Mesodermal cell (in vitro differentiated cells): ENCODE data around the gene C16orf90.
"Not testable (repeated sequence)": the region's sequence is repeated elsewhere in the genome, so short reads cannot be mapped to it uniquely, and the experiment has no call there.

Experiments
- H3K27ac ChIP-seq: 2 replicates; pipeline ENCODE4 v1.7.0; 2013; ENCODE audit warnings: mild to moderate bottlenecking, low read depth, low read length, moderate library complexity; ENCODE audit not compliant: severe bottlenecking
- H3K36me3 ChIP-seq: 2 replicates; pipeline ENCODE4 v1.7.1; 2013; ENCODE audit warnings: mild to moderate bottlenecking, low read length, moderate library complexity; ENCODE audit not compliant: control insufficient read depth, insufficient read depth
- H3K4me1 ChIP-seq: one replicate; pipeline ENCODE4 v1.7.1; 2013; ENCODE audit warnings: mild to moderate bottlenecking, low read length; ENCODE audit not compliant: insufficient read depth, control insufficient read depth, poor library complexity, severe bottlenecking
- H3K4me3 ChIP-seq: 2 replicates; pipeline ENCODE4 v1.7.0; 2013; ENCODE audit warnings: low read length, control low read depth, mild to moderate bottlenecking; ENCODE audit not compliant: insufficient read depth, poor library complexity, severe bottlenecking; ENCODE audit errors: extremely low read depth
- H3K9me3 ChIP-seq: 2 replicates; pipeline ENCODE4 v1.7.1; 2013; ENCODE audit warnings: mild to moderate bottlenecking, low read length, moderate library complexity; ENCODE audit not compliant: control insufficient read depth
- WGBS, 2 experiments: methylation state at CpG; one replicate each; pipeline ENCODE4 v1.1.5; 2013; ENCODE audit warnings: missing lambda C conversion rate in 2 of 2; ENCODE audit not compliant: insufficient coverage in 2 of 2; 5-methylcytosine and 5-hydroxymethylcytosine counted together

Gene C16orf90

DNA sequence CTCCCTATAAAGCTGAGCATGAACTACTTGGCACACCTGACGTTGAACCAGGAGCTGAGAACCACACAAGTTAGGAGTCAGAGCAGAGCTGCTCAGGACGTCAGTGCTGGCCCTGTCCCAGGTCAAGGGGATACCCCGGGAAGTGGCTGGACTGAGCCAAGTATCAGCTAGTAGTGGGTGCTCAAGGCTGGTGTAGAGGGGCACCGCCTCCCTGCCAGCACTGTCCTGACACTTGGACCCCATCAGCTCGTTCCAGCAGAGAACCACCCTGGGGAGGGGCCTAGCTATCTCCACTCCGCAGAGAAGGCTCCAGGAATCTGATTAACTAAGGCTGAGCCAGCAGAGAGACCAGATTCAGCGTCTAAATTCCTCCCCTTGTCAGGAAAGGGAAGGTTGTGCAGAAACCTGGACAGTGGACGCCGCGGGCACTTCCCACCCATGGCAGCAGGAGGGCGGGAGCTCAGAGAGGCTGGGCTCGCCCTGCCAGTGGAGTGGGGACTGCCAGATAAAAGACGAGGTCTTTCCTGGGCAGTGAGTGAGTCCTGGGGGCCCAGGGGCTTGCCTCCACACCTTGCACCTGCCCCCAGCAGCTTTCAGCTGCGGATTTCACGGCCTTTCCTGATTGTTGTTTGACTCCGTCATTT lies 21.0 kb downstream of the C16orf90 start:
- WGBS, 2 experiments: 94 to 96% methylated on average over 12 to 14 of the region's 16 CpGs
- no peaks in the 10 kb centered on the region for H3K9me3 ChIP-seq
- H3K4me1 ChIP-seq: no peaks in the 10 kb centered on the region
- no peak overlapping the region for H3K27ac ChIP-seq
- H3K4me3 ChIP-seq: no peak overlapping the region
- H3K36me3 ChIP-seq: peaks cover 48% of the 10 kb centered on the region

DNA sequence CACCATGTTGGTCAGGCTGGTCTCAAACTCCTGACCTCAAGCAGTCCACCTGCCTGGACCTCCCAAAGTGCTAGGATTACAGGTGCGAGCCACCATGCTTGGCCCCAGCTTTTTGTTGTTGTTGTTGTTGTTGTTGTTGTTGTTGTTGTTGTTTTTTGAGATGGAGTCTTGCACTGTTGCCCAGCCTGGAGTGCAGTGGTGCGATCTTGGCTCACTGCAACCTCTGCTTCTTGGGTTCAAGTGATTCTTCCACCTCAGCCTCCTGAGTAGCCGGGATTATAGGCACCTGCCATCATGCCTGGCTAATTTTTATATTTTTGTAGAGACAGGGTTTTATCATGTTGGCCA lies 21.7 kb downstream of the C16orf90 start:
- H3K9me3 ChIP-seq, H3K4me3 ChIP-seq, H3K27ac ChIP-seq, H3K4me1 ChIP-seq: not testable (repeated sequence)
- WGBS, 2 experiments: 54% methylated on average over 2 of the region's 3 CpGs; no CpG with 5 or more reads in 1 of the 2 experiments
- peaks cover 41% of the 10 kb centered on the region for H3K36me3 ChIP-seq

DNA sequence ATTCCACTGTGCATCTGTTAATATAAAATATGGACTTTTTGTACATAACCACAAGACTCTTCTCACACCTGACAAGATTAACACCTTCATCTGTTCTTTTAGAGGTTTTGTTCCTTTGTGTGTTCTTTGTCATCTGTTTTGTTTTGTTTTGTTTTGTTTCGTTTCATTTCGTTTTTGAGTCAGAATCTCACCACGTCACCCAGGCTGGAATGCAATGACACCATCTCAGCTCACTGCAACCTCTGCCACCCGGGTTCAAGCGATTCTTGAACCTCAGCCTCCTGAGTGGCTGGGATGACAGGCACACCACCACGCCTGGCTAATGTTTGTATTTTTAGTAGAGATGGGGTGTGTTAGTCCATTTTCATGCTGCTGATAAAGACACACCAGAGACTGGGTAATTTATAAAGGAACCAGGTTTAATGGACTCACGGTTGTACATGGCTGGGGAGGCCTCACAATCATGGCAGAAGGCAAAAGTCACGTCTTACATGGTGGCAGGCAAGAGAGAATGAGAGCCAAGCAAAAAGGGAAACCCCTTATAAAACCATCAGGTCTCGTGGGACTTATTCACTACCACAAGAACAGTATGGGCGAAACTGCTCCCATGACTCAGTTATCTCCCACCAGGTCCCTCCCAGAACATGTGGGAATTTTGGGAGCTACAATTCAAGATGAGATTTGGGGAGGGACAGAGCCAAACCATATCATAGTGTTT lies 22.3 kb downstream of the C16orf90 start:
- H3K4me3 ChIP-seq: no peak overlapping the region
- H3K27ac ChIP-seq: no peak overlapping the region
- H3K36me3 ChIP-seq: peaks cover 38% of the 10 kb centered on the region
- H3K4me1 ChIP-seq: no peaks in the 10 kb centered on the region
- H3K9me3 ChIP-seq: no peaks in the 10 kb centered on the region
- WGBS, 2 experiments: 84 to 88% methylated on average over 6 to 8 of the region's 10 CpGs

DNA sequence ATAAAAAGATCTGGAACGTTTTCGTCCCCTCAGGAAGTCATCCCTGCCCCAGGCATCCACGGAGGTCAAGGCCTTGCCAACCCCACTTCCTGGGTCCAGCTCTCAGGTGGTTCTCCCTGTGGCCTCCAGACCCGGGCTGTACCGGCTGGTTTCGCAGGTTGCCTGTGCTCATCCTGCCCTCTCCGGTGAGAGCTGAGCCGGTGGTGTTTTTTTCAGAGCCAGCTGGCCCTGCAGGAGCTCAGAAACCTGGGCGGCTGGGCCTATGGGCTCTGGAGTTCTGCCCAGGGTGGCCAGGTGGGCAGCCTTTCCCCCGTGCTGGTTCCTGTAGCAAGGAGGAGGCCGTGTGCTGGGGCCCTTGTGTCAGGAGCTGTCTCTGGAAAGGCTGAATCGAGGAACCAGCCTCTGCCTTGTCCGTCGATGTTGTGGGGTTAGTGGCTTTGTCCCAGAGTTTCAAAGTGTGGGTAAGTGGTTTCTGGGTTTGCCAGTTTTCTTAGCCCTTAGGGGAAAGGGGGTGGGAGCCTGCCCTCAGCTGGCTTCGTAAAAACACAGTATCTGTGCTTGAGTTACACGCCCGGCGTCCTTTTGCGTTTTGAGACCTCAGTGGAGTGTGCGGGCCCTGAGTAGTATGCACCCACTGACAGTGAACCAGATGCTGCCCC lies 23.6 kb downstream of the C16orf90 start:
- Histone ChIP-seq H3K4me1 (no peaks in the 10 kb centered on the region), H3K36me3 (peaks cover 49% of the 10 kb centered on the region), H3K9me3 (no peaks in the 10 kb centered on the region), H3K27ac (no peak overlapping the region), H3K4me3 (no peak overlapping the region)
- whole genome bisulfite sequencing, 2 experiments: 95 to 96% methylated on average over 16 to 19 of the region's 20 CpGs

DNA sequence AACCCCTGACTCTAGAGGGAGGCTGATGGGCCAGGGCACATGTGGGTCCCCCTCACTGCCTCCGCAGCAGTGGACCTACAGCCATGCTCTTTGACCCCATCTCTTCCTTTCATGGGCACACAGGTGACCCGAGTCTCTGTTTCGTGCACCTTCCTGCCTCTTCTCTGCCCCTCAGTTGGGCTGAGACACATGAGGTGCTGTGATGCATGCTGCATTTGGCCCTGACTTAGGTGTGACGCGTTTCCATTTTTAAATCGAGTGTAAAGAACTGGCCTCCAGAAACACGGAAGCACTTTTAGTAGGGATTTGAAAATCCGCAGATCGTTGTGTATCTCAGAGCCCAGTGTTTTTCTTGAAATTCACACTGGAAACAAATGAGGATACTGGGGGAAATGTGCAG lies 24.6 kb downstream of the C16orf90 start:
- 92% methylated on average over 8 to 9 of the region's 9 CpGs for WGBS, 2 experiments
- no peaks in the 10 kb centered on the region for H3K9me3 ChIP-seq
- no peak overlapping the region for H3K4me3 ChIP-seq
- no peaks in the 10 kb centered on the region for H3K4me1 ChIP-seq
- H3K27ac ChIP-seq: no peak overlapping the region
- peaks cover 49% of the 10 kb centered on the region for H3K36me3 ChIP-seq

DNA sequence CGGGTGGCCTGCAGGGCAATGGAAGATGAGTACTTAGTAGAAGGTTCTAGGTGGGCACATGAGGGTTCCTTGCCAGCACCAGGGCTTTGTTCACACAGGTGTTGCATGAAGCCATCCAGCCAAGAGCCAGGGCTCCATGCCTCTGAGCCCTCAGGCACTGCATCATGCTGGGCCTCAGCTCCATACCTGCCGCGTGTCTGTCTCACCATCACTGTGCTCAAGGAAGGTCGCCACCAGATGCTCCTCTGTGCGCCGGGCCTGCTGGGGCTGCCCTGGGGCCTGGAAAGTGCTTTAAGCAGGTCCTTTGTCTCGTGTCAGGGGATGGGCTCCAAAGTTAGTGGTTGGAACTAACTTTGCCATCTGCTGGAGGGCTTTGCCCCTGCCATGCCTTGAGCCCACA lies 25.6 kb downstream of the C16orf90 start:
- peaks cover 53% of the 10 kb centered on the region for H3K36me3 ChIP-seq
- H3K9me3 ChIP-seq: no peaks in the 10 kb centered on the region
- peaks cover under 1% of the 10 kb centered on the region for H3K4me1 ChIP-seq
- no peak overlapping the region for H3K4me3 ChIP-seq
- 89 to 95% methylated on average over 6 of the region's 7 CpGs for WGBS, 2 experiments
- no peak overlapping the region for H3K27ac ChIP-seq

DNA sequence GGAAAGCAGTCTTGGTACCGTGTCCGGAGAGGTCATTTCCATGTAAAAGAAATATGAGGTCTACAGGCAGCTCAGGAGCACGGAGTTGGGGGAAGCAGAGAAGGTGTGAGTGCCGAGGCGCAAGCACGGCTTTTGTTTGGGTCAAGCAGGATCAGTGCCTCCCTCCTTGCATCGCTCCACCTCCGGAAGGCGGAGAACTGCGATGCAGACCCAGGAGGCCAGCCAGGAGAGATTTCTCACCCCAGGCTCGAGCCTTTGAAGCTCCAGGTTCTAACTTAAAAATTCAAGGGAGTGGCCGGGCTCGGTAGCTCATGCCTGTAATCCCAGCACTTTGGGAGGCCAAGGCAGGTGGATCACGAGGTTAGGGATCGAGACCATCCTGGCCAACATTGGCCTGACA lies 26.8 kb downstream of the C16orf90 start:
- no peak overlapping the region for H3K4me3 ChIP-seq
- H3K27ac ChIP-seq: no peak overlapping the region
- peaks cover 11% of the 10 kb centered on the region for H3K4me1 ChIP-seq
- WGBS, 2 experiments: 42 to 58% methylated on average over 15 of the region's 15 CpGs
- peaks cover 60% of the 10 kb centered on the region for H3K36me3 ChIP-seq
- no peaks in the 10 kb centered on the region for H3K9me3 ChIP-seq

DNA sequence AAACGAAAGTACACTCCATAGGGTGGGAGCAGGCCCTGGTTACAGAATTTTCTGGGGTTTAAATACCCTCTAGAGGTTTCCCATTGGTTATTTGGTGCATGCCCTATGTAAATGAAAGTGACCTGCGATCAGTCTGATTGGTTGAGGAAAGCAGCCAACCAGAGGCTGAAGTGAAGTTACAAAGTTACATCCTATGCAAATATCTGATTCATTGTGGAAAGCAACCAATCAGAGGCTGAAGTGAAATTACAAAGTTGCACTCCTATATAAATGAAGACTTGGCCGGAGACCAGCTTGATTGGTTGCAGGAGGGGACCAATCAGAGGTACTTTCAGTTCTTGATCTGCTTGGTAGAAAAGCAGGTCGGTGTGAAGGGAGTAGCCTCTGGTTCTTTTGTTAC lies 27.4 kb downstream of the C16orf90 start:
- H3K36me3 ChIP-seq: peaks cover 57% of the 10 kb centered on the region
- H3K4me3 ChIP-seq: no peak overlapping the region
- H3K27ac ChIP-seq: no peak overlapping the region
- no peaks in the 10 kb centered on the region for H3K9me3 ChIP-seq
- 53 to 79% methylated on average over 2 to 4 of the region's 4 CpGs for WGBS, 2 experiments
- peaks cover 12% of the 10 kb centered on the region for H3K4me1 ChIP-seq

DNA sequence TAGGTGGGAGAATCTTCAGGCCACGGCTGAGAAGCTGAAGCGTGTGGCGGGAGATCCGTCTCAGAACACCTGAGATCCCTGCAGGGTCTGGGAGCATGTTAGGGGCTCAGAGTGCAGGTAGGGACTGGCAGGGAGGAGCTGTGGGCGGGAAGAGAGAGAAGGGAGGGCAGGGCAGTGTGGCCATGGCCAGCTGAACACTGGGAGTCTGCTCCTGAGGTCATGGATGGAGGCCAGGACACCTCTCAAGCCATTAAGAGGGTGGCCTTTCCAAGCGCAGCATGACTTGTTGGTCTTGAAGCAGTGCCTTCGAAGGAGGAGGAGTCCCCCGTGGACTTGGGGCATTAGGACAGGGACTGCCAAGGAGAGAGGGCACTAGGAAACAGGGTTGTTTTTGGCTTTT lies 28.1 kb downstream of the C16orf90 start:
- Histone ChIP-seq H3K4me3 (no peak overlapping the region), H3K27ac (no peak overlapping the region), H3K4me1 (peaks cover 12% of the 10 kb centered on the region), H3K9me3 (no peaks in the 10 kb centered on the region), H3K36me3 (peaks cover 59% of the 10 kb centered on the region)
- WGBS, 2 experiments: 93 to 99% methylated on average over 7 to 8 of the region's 8 CpGs

DNA sequence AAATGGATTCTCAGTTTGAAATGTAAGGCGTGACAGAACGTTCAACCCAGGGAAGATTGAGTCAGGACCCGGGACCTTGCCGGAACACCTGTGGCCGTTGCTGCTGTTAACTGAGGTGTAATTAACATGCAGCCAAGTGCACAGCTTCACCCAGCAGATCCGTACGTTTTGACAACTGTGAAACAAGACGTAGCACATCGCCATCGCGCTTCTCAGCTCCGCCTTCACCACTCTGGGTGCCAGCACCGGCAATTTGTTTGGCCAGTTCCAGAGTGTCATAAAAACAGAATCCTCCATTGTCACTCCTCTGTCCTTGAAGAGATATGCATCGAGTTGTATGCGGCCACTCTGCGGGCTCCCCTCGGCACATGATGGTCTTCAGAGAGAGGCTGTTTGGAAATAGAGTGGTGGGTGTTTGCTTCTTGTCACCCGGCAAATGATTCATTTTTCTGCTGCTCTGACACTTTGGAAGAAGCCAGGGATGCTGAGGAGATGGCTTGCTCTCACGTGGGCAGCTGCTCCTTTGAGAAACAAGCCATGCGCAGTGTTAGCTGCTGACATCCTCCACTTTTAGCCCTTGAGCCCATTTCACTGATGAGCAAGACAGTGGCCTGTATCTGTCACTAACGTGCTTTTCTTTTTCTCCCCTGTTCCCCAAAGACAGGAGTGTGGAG lies 29.2 kb downstream of the C16orf90 start:
- no peak overlapping the region for H3K27ac ChIP-seq
- WGBS, 2 experiments: 94 to 96% methylated on average over 20 to 21 of the region's 21 CpGs
- peaks cover 50% of the 10 kb centered on the region for H3K36me3 ChIP-seq
- H3K9me3 ChIP-seq: no peaks in the 10 kb centered on the region
- H3K4me3 ChIP-seq: no peak overlapping the region
- H3K4me1 ChIP-seq: peaks cover 16% of the 10 kb centered on the region
